ENCODE measurements around the gene NSFL1C. TPM values are rescaled to one million over a fixed set of nuclear protein-coding genes. Genes with fewer than 3 reads are reported as not detected.

The NSFL1C gene
- total RNA-seq, 1 donor from 2014 or later = 88.7 TPM

Other genes with a start within 250 kb of the NSFL1C start
- gene RAD21L1, start 240.8 kb downstream of the NSFL1C start, total RNA-seq = not detected
- gene SNPH, start 200.6 kb downstream of the NSFL1C start, total RNA-seq = 0.64 TPM
- 107 TPM for gene SDCBP2, start 137.7 kb downstream of the NSFL1C start, total RNA-seq
- 164 TPM for gene FKBP1A, start 73.8 kb downstream of the NSFL1C start, total RNA-seq
- gene SIRPB2, start 24.6 kb upstream of the NSFL1C start, total RNA-seq = 1.0 TPM
- not detected for gene SIRPD, start 90.9 kb upstream of the NSFL1C start, total RNA-seq
- gene SIRPB1, start 153.2 kb upstream of the NSFL1C start, total RNA-seq = 3.5 TPM
- 0.60 TPM for gene SIRPG, start 190.9 kb upstream of the NSFL1C start, total RNA-seq

Data from esophagus mucosa (tissue), 1 donor.